HG03571 (cell line): ENCODE results near the gene IKBKG.
"Not testable (repeated sequence)": the region's sequence is repeated elsewhere in the genome, so short reads cannot be mapped to it uniquely, and the experiment has no call there.

Experiments
- ATAC-seq: cut with Tn5 transposase; IDR thresholded peaks from one replicate; pipeline ENCODE4 v1.9.1; 2021; ENCODE audit not compliant: unreplicated experiment

IKBKG gene

GRCh38 chrX:154602766-154603437 lies 55.5 kb downstream of the IKBKG start:
- ATAC-seq, result no peak

GRCh38 chrX:154603438-154604430 lies 56.3 kb downstream of the IKBKG start:
- ATAC-seq, result no peak

GRCh38 chrX:154605566-154605965 lies 58.1 kb downstream of the IKBKG start:
- no peak for ATAC-seq

- no peak for ATAC-seq
Measured at GRCh38 chrX:154607370-154607769, 60.0 kb downstream of the IKBKG start.

GRCh38 chrX:154607976-154608375 lies 60.6 kb downstream of the IKBKG start:
- ATAC-seq, result not testable (repeated sequence)

GRCh38 chrX:154608823-154609222 lies 61.4 kb downstream of the IKBKG start:
- not testable (repeated sequence) for ATAC-seq

- not testable (repeated sequence) for ATAC-seq
Measured at GRCh38 chrX:154611146-154611545, 63.7 kb downstream of the IKBKG start.

- ATAC-seq, result not testable (repeated sequence)
Measured at GRCh38 chrX:154613586-154613985, 66.2 kb downstream of the IKBKG start.
